H1 (cell line): Measurements from ENCODE around the gene NPSR1. TPM values are rescaled to one million over a fixed set of nuclear protein-coding genes. Genes with fewer than 3 reads are reported as not detected.
"Not testable (repeated sequence)": the region's sequence is repeated elsewhere in the genome, so short reads cannot be mapped to it uniquely, and the experiment has no call there.

Experiments
- CTCF ChIA-PET: fragments of 300-600 bp; sonication (Branson Sonifier 250); formaldehyde crosslinking; loops from one replicate; lab custom pipeline; 2021; ENCODE audit not compliant: partially characterized antibody; lab: Charles Lee
- POLR2A ChIA-PET: fragments of 300-600 bp; sonication (Branson Sonifier 250); formaldehyde crosslinking; loops from one replicate; lab custom pipeline; 2021; ENCODE audit warnings: inconsistent platforms; ENCODE audit not compliant: partially characterized antibody; lab: Charles Lee
- DNase-seq, 2 experiments: peaks; one replicate each; pipeline versions ENCODE4 v3.0.0 to v3.0.0-alpha.2; 2010 to 2022; ENCODE audit warnings: low spot score in 2 of 2, low read depth in 1 of 2, mixed read lengths in 1 of 2
- FAIRE-seq: peaks from 2 replicates; lab custom pipeline; 2011; peaks lifted over from hg19 to GRCh38; lab: Jason Lieb, UNC
- H2AFZ ChIP-seq: 2 replicates; pipeline ENCODE4 v1.8.1; 2012; ENCODE audit warnings: low read length, inconsistent platforms
- H2AK5ac ChIP-seq: 2 replicates; pipeline ENCODE4 v1.6.1; 2013; ENCODE audit warnings: low read depth, low read length
- H2BK120ac ChIP-seq: replicated peaks from 2 replicates; pipeline ENCODE3; 2013; ENCODE audit warnings: low read depth, low read length, inconsistent platforms
- H2BK12ac ChIP-seq: 2 replicates; pipeline ENCODE4 v1.6.1; 2013; ENCODE audit warnings: low read depth, low read length
- H2BK15ac ChIP-seq: 2 replicates; pipeline ENCODE4 v1.6.1; 2013; ENCODE audit warnings: low read length
- H2BK20ac ChIP-seq: 2 replicates; pipeline ENCODE4 v1.6.1; 2013; ENCODE audit warnings: low read length
- H2BK5ac ChIP-seq: 2 replicates; pipeline ENCODE4 v1.6.1; 2013; ENCODE audit warnings: low read depth, low read length
- H3K14ac ChIP-seq: 2 replicates; pipeline ENCODE4 v1.6.1; 2013; ENCODE audit warnings: inconsistent platforms; ENCODE audit not compliant: insufficient read length
- H3K18ac ChIP-seq: 2 replicates; pipeline ENCODE4 v1.6.1; 2013; ENCODE audit warnings: low read length; ENCODE audit errors: extremely low read depth
- H3K23ac ChIP-seq: 2 replicates; pipeline ENCODE4 v1.6.1; 2013; ENCODE audit warnings: inconsistent platforms; ENCODE audit not compliant: insufficient read length
- H3K23me2 ChIP-seq: 2 replicates; pipeline ENCODE4 v1.6.1; 2013; ENCODE audit warnings: low read depth, low read length
- H3K27ac ChIP-seq: 2 replicates; pipeline ENCODE4 v1.6.1; 2011; ENCODE audit warnings: low read depth, low read length, inconsistent platforms
- H3K27me3 ChIP-seq, 4 experiments: replicated peaks in 1 of 4; 1 replicate in 1 of 4; 2 replicates in 3 of 4; pipeline versions ENCODE4 v1.6.1 to v1.8.1; 2011 to 2013; ENCODE audit warnings: low read length in 3 of 4, mild to moderate bottlenecking in 3 of 4, inconsistent platforms in 2 of 4, mixed read lengths in 2 of 4, moderate library complexity in 1 of 4; ENCODE audit not compliant: control insufficient read depth in 3 of 4, insufficient read depth in 3 of 4; ENCODE audit errors: extremely low read depth in 1 of 4
- H3K36me3 ChIP-seq, 4 experiments: 2 replicates each; pipeline versions ENCODE4 v1.6.1 to v1.8.1; 2011 to 2013; ENCODE audit warnings: mild to moderate bottlenecking in 4 of 4, low read length in 3 of 4, moderate library complexity in 2 of 4, control low read depth in 1 of 4, inconsistent platforms in 1 of 4; ENCODE audit not compliant: insufficient read depth in 4 of 4, control insufficient read depth in 2 of 4
- H3K4ac ChIP-seq: replicated peaks from 2 replicates; pipeline ENCODE3; 2013; ENCODE audit warnings: low read length, low read depth, mixed read lengths, inconsistent platforms; ENCODE audit not compliant: insufficient read length
- H3K4me1 ChIP-seq, 4 experiments: replicated peaks in 1 of 4; 1 replicate in 1 of 4; 2 replicates in 3 of 4; pipeline versions ENCODE4 v1.6.1 to v1.8.1; 2011 to 2013; ENCODE audit warnings: low read length in 3 of 4, inconsistent platforms in 2 of 4, mixed read lengths in 1 of 4; ENCODE audit not compliant: insufficient read depth in 4 of 4, control insufficient read depth in 3 of 4
- H3K4me2 ChIP-seq, 2 experiments: 2 replicates each; pipeline versions ENCODE4 v1.6.1 to v1.8.1; 2011 to 2013; ENCODE audit warnings: low read depth in 2 of 2, low read length in 2 of 2, control low read depth in 1 of 2, inconsistent platforms in 1 of 2, mild to moderate bottlenecking in 1 of 2; ENCODE audit not compliant: insufficient read depth in 1 of 2
- H3K4me3 ChIP-seq, 4 experiments: fragments of 200-600, 300-600 bp in 1 of 4; sonication (generic), shearing (Covaris generic), sonication (Bioruptor Twin) in 1 of 4; 2 replicates each; pipeline versions ENCODE4 v1.5.1 to v1.8.1; 2011 to 2016; ENCODE audit warnings: low read length in 4 of 4, low read depth in 3 of 4, control low read depth in 2 of 4, inconsistent platforms in 2 of 4, mild to moderate bottlenecking in 2 of 4, mixed read lengths in 1 of 4, moderate library complexity in 1 of 4; ENCODE audit not compliant: insufficient read depth in 2 of 4; ENCODE audit errors: extremely low read depth in 1 of 4
- H3K56ac ChIP-seq: replicated peaks from 2 replicates; pipeline ENCODE3; 2013; ENCODE audit warnings: low read depth, mild to moderate bottlenecking, mixed read lengths, low read length, inconsistent platforms; ENCODE audit not compliant: insufficient read length
- H3K79me1 ChIP-seq: 2 replicates; pipeline ENCODE4 v1.6.1; 2013; ENCODE audit warnings: low read depth, low read length, control low read depth
- H3K79me2 ChIP-seq, 2 experiments: 2 replicates each; pipeline versions ENCODE4 v1.6.1 to v1.8.1; 2012 to 2013; ENCODE audit warnings: low read length in 2 of 2, mild to moderate bottlenecking in 2 of 2, inconsistent platforms in 1 of 2; ENCODE audit not compliant: insufficient read depth in 2 of 2, control insufficient read depth in 1 of 2
- H3K9ac ChIP-seq, 4 experiments: replicated peaks in 1 of 4; 1 replicate in 1 of 4; 2 replicates in 3 of 4; pipeline versions ENCODE4 v1.6.1 to v1.8.1; 2011 to 2013; ENCODE audit warnings: low read depth in 3 of 4, low read length in 3 of 4, control low read depth in 2 of 4, mild to moderate bottlenecking in 2 of 4, moderate library complexity in 2 of 4, inconsistent platforms in 1 of 4; ENCODE audit errors: extremely low read depth in 1 of 4
- H3K9me3 ChIP-seq, 2 experiments: 2 replicates each; pipeline versions ENCODE4 v1.6.1 to v1.8.1; 2012 to 2013; ENCODE audit warnings: mild to moderate bottlenecking in 2 of 2, moderate library complexity in 2 of 2, control low read depth in 1 of 2, inconsistent platforms in 1 of 2, low read depth in 1 of 2, low read length in 1 of 2, mixed read lengths in 1 of 2; ENCODE audit not compliant: insufficient read depth in 2 of 2
- H4K20me1 ChIP-seq, 2 experiments: replicated peaks in 1 of 2; 2 replicates each; pipeline versions ENCODE3 to v1.8.1; 2011 to 2013; ENCODE audit warnings: inconsistent platforms in 2 of 2, low read length in 2 of 2, mild to moderate bottlenecking in 1 of 2; ENCODE audit not compliant: insufficient read depth in 2 of 2, control insufficient read depth in 1 of 2
- H4K5ac ChIP-seq: 2 replicates; pipeline ENCODE4 v1.6.1; 2013; ENCODE audit warnings: low read length, low read depth, mixed read lengths, inconsistent platforms; ENCODE audit not compliant: insufficient read length
- H4K8ac ChIP-seq: 2 replicates; pipeline ENCODE4 v1.8.0; 2013; ENCODE audit warnings: mild to moderate bottlenecking, moderate library complexity, low read length, inconsistent platforms; ENCODE audit not compliant: insufficient read depth; ENCODE audit errors: extremely low read depth
- H4K91ac ChIP-seq: replicated peaks from 2 replicates; pipeline ENCODE3; 2013; ENCODE audit warnings: low read length, mixed read lengths, inconsistent platforms; ENCODE audit not compliant: insufficient read length
- WGBS, 2 experiments: shearing (Covaris generic) in 1 of 2; methylation state at CpG; one replicate each; pipeline versions ENCODE4 v1.1.6 to v1.1.7; 2013 to 2015; ENCODE audit warnings: low lambda C conversion rate in 2 of 2, mixed read lengths in 2 of 2, inconsistent platforms in 1 of 2, low coverage in 1 of 2, missing lambda C conversion rate in 1 of 2; ENCODE audit not compliant: insufficient replicate concordance in 2 of 2, insufficient coverage in 1 of 2, insufficient read length in 1 of 2; ENCODE audit errors: extremely low coverage in 1 of 2, missing lambda C conversion rate in 1 of 2; 5-methylcytosine and 5-hydroxymethylcytosine counted together
- polyA plus RNA-seq, 7 experiments: library from polyadenylated mRNA; depleted of rRNA in 3 of 7; stranded (reverse) in 5 of 7; unstranded in 2 of 7; fragments of >200 nt in 5 of 7; fragments of 200-250 nt in 2 of 7; gene quantifications; 1 replicate in 5 of 7; 2 replicates in 1 of 7; 4 replicates in 1 of 7; pipeline versions ENCODE4 v1.2.1 to v1.2.3, GENCODE V29; 2011 to 2013; ENCODE audit warnings: missing spikeins in 2 of 7, mixed read lengths in 2 of 7
- total RNA-seq: library from RNA; stranded (reverse); fragmentation: NEBNext Ultra II Directional; extraction: Animal tissue kit (Norgen Biotek cat#: 25700); gene quantifications from 2 replicates; pipeline ENCODE4 v1.2.1, GENCODE V29; 2021

Gene NPSR1
- total and polyA plus RNA-seq, 2 of the 8 experiments (the other 6 are each of a cell fraction or from before 2014, with no cell fraction given): not detected

DNA sequence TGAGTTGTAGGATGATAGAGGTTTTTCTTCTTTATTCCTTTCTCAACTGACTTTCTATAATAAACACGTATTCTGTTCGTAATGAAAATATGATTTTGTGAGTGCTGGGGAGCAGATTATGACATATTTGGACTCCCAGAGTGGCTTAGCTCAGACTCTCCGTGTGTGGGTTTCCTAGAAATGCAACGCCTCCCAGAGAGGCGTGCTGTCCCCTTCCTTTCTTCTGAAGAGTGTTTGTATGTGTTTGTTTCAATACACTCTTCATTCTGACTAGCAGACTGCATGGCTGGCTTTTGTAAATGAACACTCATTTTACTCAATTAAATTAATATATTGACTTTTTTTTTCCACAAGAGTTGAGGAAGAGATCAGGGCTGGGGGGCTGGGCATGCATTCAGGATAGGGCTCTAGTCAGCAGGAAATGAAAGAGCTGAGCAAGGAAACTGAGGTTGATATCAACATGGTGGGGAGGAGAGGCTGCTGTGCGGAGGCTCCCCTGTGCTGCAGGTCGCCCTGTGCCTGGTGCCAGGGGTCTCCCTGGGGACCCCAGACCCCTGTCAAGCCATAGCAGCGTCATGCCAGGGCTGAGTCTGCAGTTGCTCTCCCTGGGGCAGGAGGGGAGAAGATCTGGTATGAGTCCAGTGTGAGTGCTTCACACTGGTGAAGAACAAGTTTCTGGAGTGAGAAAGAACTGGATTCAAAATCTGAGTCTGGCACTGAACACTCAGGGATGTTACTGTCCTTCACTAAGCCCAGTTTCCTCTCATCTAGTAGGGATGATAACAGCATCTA lies 221.1 kb downstream of the NPSR1 start:
- H3K27ac ChIP-seq, H3K4me3 ChIP-seq, H3K56ac ChIP-seq, H4K91ac ChIP-seq, H2BK120ac ChIP-seq, H2BK15ac ChIP-seq, DNase-seq, H4K8ac ChIP-seq, H4K5ac ChIP-seq, H3K4me1 ChIP-seq, H3K36me3 ChIP-seq, H3K4me2 ChIP-seq, H3K23me2 ChIP-seq, H2BK12ac ChIP-seq, H3K4ac ChIP-seq, H3K79me1 ChIP-seq, H3K79me2 ChIP-seq, H3K14ac ChIP-seq, H2AFZ ChIP-seq, FAIRE-seq, H3K27me3 ChIP-seq, H3K23ac ChIP-seq, H2BK20ac ChIP-seq, POLR2A ChIA-PET, H3K9ac ChIP-seq, H4K20me1 ChIP-seq: not testable (repeated sequence)
- Histone ChIP-seq H3K18ac (peak overlapping the region; percentile 7; the same call in 1 of the 2 replicates), H3K9me3 (peaks cover 11 to 15% of the 10 kb centered on the region in 2 experiments), H2BK5ac (peak overlapping the region; percentile 83; the same call in 1 of the 2 replicates), H2AK5ac (0 out of 2 replicates have a peak overlapping the region, but pooled peaks have one; percentile 15)
- 86% methylated on average over 8 of the region's 8 CpGs; no CpG with 5 or more reads in 1 of the 2 experiments for WGBS, 2 experiments
- CTCF ChIA-PET: interaction anchor here (1.5 kb wide), 1 partner anchor 22 kb away, joined by 4 read pairs; no protein-coding TSS in a partner anchor
